Measurements from ENCODE around the gene ADARB2. TPM values are rescaled to one million over a fixed set of nuclear protein-coding genes. Genes with fewer than 3 reads are reported as not detected.

The ADARB2 gene
- total RNA-seq, 1 donor from 2014 or later = 0.80 TPM

DNA sequence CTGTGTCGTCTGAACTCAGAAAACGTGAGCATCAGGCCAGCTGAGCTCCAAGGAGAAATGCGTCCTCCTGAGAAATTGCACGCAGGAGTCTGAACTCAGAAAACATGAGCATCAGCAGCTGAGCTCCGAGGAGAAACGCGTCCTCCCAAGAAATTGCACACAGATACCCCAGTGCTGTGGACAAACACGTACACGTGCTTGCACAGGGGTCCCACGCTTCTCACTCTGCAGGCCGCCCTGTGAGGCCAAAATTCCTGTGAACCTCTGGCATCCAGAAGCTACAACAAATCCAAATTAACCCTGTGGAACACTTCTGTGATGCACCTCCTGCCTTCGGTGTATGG is 547.3 kb downstream of the ADARB2 start:
- TF ChIP-seq CTCF (IDR thresholded peaks at IDR 0.05) = no peak
- H3K27me3 ChIP-seq (ENCODE audit: low read depth) = no peaks in the 10 kb centered on the region
- intact Hi-C loops (cut with DNase I) = no loop called here
- no peak overlapping the region for H3K4me3 ChIP-seq
- ATAC-seq = no peak
- no peaks in the 10 kb centered on the region for H3K36me3 ChIP-seq
- no peaks in the 10 kb centered on the region for H3K9me3 ChIP-seq
- no peak overlapping the region for H3K27ac ChIP-seq
- peak; percentile 29 for DNase-seq
- H3K4me1 ChIP-seq = no peaks in the 10 kb centered on the region

GRCh38 chr10:1189166-1190051 is 547.9 kb downstream of the ADARB2 start:
- DNase-seq (peak; percentile 24), ATAC-seq (no peak)
- intact Hi-C loops (cut with DNase I) = no loop called here
- no peak for TF ChIP-seq CTCF (IDR thresholded peaks at IDR 0.05)
- no peak overlapping the region for H3K4me3 ChIP-seq
- H3K9me3 ChIP-seq = no peaks in the 10 kb centered on the region
- peaks cover 4% of the 10 kb centered on the region for H3K27me3 ChIP-seq (ENCODE audit: low read depth)
- H3K36me3 ChIP-seq = no peaks in the 10 kb centered on the region
- no peak overlapping the region for H3K27ac ChIP-seq
- no peaks in the 10 kb centered on the region for H3K4me1 ChIP-seq

DNA sequence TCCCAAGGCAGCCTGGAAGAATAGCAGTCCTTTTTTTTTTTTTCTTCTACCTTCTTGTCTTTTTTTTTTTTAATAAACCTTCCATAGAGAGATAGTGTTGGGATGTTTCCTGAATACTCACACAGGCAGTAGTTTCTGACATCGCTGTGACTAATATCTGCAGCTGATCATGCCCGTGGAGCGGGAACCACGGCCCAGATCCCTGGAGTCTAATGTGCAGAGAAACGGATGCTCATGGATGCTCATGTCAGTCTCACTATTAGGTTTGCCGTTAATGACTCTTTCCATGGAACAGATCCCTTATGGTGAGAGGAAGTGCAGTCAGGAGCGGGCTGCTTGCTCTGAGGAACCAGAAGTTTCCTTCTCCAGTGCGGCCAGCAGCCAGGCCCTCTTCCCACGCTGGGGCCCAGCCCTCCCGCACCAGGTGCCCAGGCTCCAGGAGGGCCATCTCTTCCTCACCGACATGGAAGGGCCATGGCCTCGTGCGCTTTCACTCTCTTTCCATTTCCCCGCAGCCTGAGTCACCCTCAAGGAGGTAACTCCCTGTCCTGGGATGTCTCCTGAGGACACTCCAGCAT is 548.7 kb downstream of the ADARB2 start:
- Histone ChIP-seq H3K4me1 (no peaks in the 10 kb centered on the region), H3K4me3 (no peak overlapping the region), H3K27me3 (ENCODE audit: low read depth) (peaks cover 4% of the 10 kb centered on the region), H3K27ac (no peak overlapping the region), H3K9me3 (no peaks in the 10 kb centered on the region), H3K36me3 (no peaks in the 10 kb centered on the region)
- intact Hi-C loops (cut with DNase I) = no loop called here
- peak; percentile 23 for DNase-seq
- no peak for TF ChIP-seq CTCF (IDR thresholded peaks at IDR 0.05)
- no peak for ATAC-seq

DNA sequence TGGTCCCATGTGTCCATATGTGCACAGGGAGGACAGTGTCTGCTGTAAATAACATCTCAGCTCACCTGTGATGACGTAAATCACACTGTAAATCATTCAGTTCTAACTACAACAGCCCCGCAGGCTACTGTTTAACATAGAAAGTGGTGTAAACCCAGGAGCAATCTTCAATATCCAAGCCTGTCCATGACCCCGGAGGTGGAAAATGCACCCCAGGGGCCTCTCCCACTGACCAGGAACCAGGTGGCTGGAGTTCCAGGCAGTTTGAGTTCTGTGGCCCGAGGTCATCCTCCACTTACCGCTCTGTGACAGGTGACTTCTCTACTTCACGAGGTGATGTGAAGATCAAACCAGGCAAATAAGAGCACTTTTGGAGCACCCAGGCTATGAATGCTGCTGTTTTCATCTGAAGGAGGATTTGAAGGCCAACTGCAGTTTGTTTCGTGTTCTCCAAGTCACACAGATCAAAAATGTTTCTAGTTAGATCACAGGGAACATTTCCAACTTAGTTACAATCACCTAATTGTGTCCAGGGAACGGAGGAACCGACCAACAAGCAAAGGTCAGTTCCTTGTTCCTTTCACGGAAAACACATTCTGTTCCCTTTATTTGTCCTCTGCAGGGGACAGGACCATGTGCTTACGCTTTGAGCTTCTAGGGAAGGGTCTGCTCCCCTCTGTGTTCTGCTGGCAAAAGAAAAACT is 549.3 kb downstream of the ADARB2 start:
- DNase-seq = no peak
- no peak overlapping the region for H3K27ac ChIP-seq
- no peak for ATAC-seq

More for the DNA sequence above, 549.3 kb downstream of the ADARB2 start:
- intact Hi-C loops (cut with DNase I) = no loop called here
- H3K4me3 ChIP-seq = no peak overlapping the region
- peaks cover 4% of the 10 kb centered on the region for H3K27me3 ChIP-seq (ENCODE audit: low read depth)
- no peaks in the 10 kb centered on the region for H3K4me1 ChIP-seq
- TF ChIP-seq CTCF (IDR thresholded peaks at IDR 0.05) = no peak
- H3K36me3 ChIP-seq = no peaks in the 10 kb centered on the region
- H3K9me3 ChIP-seq = no peaks in the 10 kb centered on the region
